ENCODE data around the gene ZBED5.
"Not testable (repeated sequence)": the region's sequence is repeated elsewhere in the genome, so short reads cannot be mapped to it uniquely, and the experiment has no call there.

Gene ZBED5

DNA sequence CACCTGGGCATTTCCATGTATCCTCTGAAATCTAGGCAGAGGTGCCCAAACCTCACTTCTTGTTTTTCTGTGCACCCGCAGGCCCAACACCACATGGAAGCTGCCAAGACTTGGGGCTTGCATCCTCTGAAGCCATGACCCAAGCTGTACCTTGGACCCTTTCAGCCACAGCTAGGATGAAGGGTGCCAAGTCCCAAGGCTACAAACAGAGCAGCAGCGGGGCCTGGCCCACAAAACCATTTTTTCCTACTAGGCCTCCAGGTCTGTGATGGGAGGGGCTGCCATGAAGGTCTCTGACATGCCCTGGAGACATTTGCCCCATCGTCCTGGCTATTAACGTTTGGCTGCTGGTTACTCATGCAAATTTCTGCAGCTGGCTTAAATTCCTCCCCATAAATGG is 28.7 kb downstream of the ZBED5 start:
- Histone ChIP-seq H3K9me3 (no peaks in the 10 kb centered on the region), H3K4me3 (no peak overlapping the region), H3K27ac (no peak overlapping the region), H3K4me1 (no peaks in the 10 kb centered on the region), H3K27me3 (no peaks in the 10 kb centered on the region), H3K36me3 (no peaks in the 10 kb centered on the region)
- DNase-seq: no peak
- TF ChIP-seq, protein P1, sequence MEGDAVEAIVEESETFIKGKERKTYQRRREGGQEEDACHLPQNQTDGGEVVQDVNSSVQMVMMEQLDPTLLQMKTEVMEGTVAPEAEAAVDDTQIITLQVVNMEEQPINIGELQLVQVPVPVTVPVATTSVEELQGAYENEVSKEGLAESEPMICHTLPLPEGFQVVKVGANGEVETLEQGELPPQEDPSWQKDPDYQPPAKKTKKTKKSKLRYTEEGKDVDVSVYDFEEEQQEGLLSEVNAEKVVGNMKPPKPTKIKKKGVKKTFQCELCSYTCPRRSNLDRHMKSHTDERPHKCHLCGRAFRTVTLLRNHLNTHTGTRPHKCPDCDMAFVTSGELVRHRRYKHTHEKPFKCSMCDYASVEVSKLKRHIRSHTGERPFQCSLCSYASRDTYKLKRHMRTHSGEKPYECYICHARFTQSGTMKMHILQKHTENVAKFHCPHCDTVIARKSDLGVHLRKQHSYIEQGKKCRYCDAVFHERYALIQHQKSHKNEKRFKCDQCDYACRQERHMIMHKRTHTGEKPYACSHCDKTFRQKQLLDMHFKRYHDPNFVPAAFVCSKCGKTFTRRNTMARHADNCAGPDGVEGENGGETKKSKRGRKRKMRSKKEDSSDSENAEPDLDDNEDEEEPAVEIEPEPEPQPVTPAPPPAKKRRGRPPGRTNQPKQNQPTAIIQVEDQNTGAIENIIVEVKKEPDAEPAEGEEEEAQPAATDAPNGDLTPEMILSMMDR (IDR thresholded peaks at IDR 0.05): no peak
- intact Hi-C loops (cut with DNase I; ENCODE audit: low total_unique reads): no loop called here

DNA sequence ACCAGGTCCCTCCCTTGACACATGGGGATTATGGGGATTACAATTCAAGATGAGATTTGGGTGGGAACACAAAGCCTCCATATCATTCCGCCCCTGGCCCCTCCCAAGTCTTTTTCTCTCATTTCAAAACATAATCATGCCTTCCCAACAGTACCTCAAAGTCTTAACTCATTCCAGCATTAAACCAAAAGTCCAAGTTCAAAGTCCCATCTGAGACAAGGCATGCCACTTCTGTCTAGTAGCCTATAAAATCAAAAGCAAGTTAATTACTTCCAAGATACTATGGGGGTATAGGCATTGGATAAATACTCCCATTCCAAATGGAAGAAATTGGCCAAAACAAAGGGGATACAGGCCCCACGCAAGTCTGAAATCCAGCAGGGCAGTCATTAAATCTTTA is 29.5 kb downstream of the ZBED5 start:
- no peak for DNase-seq
- Histone ChIP-seq H3K27ac (no peak overlapping the region), H3K4me1 (no peaks in the 10 kb centered on the region), H3K9me3 (no peaks in the 10 kb centered on the region), H3K27me3 (no peaks in the 10 kb centered on the region), H3K36me3 (no peaks in the 10 kb centered on the region), H3K4me3 (no peak overlapping the region)
- TF ChIP-seq, protein P1 (IDR thresholded peaks at IDR 0.05): no peak
- intact Hi-C loops (cut with DNase I; ENCODE audit: low total_unique reads): no loop called here

DNA sequence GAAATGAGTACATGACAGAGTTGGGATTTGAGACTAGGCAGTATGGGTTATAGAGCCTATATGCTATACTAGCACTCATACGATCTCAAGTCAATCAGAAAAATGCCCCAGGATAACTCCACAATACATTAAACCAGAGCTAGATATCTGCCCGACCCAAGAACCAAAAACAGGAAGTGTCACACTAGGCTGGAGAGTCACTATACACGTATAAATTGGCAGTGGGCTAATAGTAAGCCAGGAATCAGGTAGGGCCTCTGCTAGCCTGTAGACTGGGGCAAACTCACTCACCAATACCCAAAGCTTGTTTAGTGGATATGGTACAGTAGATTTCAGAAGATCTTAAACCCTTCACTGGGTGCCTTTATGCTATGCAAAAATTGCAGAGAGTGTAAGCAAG is 33.0 kb downstream of the ZBED5 start:
- no peaks in the 10 kb centered on the region for H3K27me3 ChIP-seq
- H3K9me3 ChIP-seq: no peaks in the 10 kb centered on the region
- H3K27ac ChIP-seq: no peak overlapping the region
- intact Hi-C loops (cut with DNase I; ENCODE audit: low total_unique reads): no loop called here
- no peak for DNase-seq
- no peak overlapping the region for H3K4me3 ChIP-seq
- TF ChIP-seq, protein P1 (IDR thresholded peaks at IDR 0.05): no peak
- no peaks in the 10 kb centered on the region for H3K4me1 ChIP-seq
- H3K36me3 ChIP-seq: no peaks in the 10 kb centered on the region

DNA sequence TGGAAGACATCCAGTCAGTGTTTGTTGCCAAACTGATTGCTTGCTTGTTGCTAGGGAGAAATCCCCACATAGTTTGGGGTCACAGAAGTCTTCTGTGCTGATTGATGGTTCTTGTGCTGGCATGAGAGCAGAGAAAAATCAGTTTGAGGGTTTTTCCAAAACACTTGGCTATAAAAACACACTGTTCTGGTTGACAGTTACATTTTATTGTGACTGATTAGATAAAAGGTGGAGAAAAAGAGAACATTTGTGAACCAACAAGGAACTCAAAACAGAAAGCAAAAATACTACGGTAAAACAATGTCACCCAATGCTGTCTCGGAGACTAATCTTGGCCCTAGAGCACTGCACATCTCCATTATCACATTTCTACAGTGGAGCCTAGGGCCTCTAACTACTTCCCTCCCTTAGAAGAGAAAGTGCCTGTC is 34.7 kb downstream of the ZBED5 start:
- H3K4me1 ChIP-seq: no peaks in the 10 kb centered on the region
- intact Hi-C loops (cut with DNase I; ENCODE audit: low total_unique reads): no loop called here
- no peaks in the 10 kb centered on the region for H3K27me3 ChIP-seq
- DNase-seq: no peak
- H3K27ac ChIP-seq: no peak overlapping the region
- no peaks in the 10 kb centered on the region for H3K9me3 ChIP-seq
- no peak overlapping the region for H3K4me3 ChIP-seq
- TF ChIP-seq, protein P1 (IDR thresholded peaks at IDR 0.05): no peak
- no peaks in the 10 kb centered on the region for H3K36me3 ChIP-seq

DNA sequence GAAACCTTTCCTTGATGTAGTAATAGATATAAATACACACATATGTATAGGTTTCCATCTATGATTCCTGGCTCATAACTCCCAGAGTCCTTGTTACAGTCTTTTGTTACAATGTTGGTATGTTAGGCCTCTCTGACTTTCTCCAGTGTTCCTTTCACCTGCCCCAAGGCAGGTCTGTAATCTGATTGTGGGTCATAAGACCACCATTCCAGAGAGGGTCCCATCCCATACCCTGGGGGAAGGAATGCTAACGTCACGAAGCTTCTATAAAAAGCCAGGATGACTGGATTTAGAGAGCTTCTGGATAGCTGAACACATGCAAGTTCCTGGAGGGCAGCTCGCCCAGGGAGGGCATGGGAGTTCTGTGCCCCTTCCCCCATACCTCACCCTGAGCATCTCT is 35.4 kb downstream of the ZBED5 start:
- H3K9me3 ChIP-seq; H3K4me3 ChIP-seq; H3K36me3 ChIP-seq; H3K27me3 ChIP-seq; H3K27ac ChIP-seq; H3K4me1 ChIP-seq; DNase-seq; intact Hi-C loops (cut with DNase I; ENCODE audit: low total_unique reads): not testable (repeated sequence)

DNA sequence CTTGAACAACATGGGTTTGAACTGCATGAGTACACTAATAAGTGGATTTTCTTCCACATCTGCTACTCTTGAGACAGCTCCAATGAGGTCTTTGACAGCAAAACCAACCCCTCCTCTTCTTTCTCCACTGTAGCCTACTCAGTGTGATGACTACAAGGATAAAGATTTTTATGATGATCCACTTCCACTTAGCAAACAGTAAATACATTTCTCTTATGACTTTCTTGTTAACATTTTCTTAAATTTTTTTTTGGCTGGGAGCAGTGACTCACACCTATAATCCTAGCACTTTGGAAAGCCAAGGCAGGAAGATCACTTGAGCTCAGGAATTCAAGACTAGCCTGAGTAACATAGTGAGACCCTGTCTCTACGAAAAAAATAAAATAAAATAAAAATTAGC is 39.3 kb downstream of the ZBED5 start:
- Histone ChIP-seq H3K36me3 (no peaks in the 10 kb centered on the region), H3K27ac (no peak overlapping the region), H3K4me1 (no peaks in the 10 kb centered on the region), H3K4me3 (no peak overlapping the region), H3K9me3 (no peaks in the 10 kb centered on the region), H3K27me3 (no peaks in the 10 kb centered on the region)
- no peak for DNase-seq
- intact Hi-C loops (cut with DNase I; ENCODE audit: low total_unique reads): no loop called here
- TF ChIP-seq, protein P1 (IDR thresholded peaks at IDR 0.05): no peak

All from tibial artery (tissue), 4 donors.